ENCODE data around the gene RMDN2. TPM values are rescaled to one million over a fixed set of nuclear protein-coding genes. Genes with fewer than 3 reads are reported as not detected.

The RMDN2 gene
- total RNA-seq, 5 donors from 2014 or later (not counting 1 experiment from before 2014, with no cell fraction given) = 2.4 to 5.0 (median 3.5) TPM

- POLR2A ChIA-PET = no interaction called here
Measured at GRCh38 chr2:38060236-38061018, 135.3 kb downstream of the RMDN2 start.

GRCh38 chr2:38064801-38065501 lies 139.9 kb downstream of the RMDN2 start:
- ATAC-seq (replicated peaks in 1 of 4) = no peak
- DNase-seq = no peak
- peaks cover 3 to 4% of the 10 kb centered on the region in 2 experiments for H3K27me3 ChIP-seq (replicated peaks in 1 of 2; ENCODE audit: control insufficient read depth in 2 of 2, extremely low read depth in 1 of 2, insufficient read depth in 2 of 2, low read length in 1 of 2)
- Mint-ChIP-seq H3K27ac (no peak overlapping the region), H3K4me3 (no peak overlapping the region), H3K36me3 (no peaks in the 10 kb centered on the region), H3K9me3 (no peaks in the 10 kb centered on the region), H3K27me3 (peaks cover 7 to 8% of the 10 kb centered on the region in 2 donors), H3K4me1 (no peaks in the 10 kb centered on the region)
- H3K4me1 ChIP-seq (ENCODE audit: control insufficient read depth in 1 of 2, extremely low read depth in 1 of 2, insufficient read depth in 2 of 2, low read length in 2 of 2) = no peaks in the 10 kb centered on the region
- H3K27ac ChIP-seq (ENCODE audit: low read length) = no peak overlapping the region
- WGBS (ENCODE audit: insufficient coverage) = 80% methylated on average over 2 of the region's 5 CpGs
- no peaks in the 10 kb centered on the region for H3K9me3 ChIP-seq
- CTCF ChIA-PET = no interaction called here
- POLR2A ChIA-PET = no interaction called here
- H3K4me3 ChIP-seq (ENCODE audit: control insufficient read depth in 1 of 2, extremely low read depth in 1 of 2, low read length in 1 of 2) = no peak overlapping the region
- H3K36me3 ChIP-seq (ENCODE audit: control insufficient read depth in 2 of 2, extremely low read depth in 1 of 2, insufficient read depth in 1 of 2, low read length in 1 of 2) = no peaks in the 10 kb centered on the region

More at GRCh38 chr2:38060236-38061018, 135.3 kb downstream of the RMDN2 start:
- Histone ChIP-seq H3K27ac (ENCODE audit: low read length) (no peak overlapping the region), H3K4me1 (ENCODE audit: control insufficient read depth in 1 of 2, extremely low read depth in 1 of 2, insufficient read depth in 2 of 2, low read length in 2 of 2) (no peaks in the 10 kb centered on the region), H3K4me3 (ENCODE audit: control insufficient read depth in 1 of 2, extremely low read depth in 1 of 2, low read length in 1 of 2) (no peak overlapping the region), H3K27me3 (replicated peaks in 1 of 2; ENCODE audit: control insufficient read depth in 2 of 2, extremely low read depth in 1 of 2, insufficient read depth in 2 of 2, low read length in 1 of 2) (peaks cover 2 to 3% of the 10 kb centered on the region in 2 experiments), H3K9me3 (no peaks in the 10 kb centered on the region), H3K36me3 (ENCODE audit: control insufficient read depth in 2 of 2, extremely low read depth in 1 of 2, insufficient read depth in 1 of 2, low read length in 1 of 2) (no peaks in the 10 kb centered on the region)
- ATAC-seq (replicated peaks in 1 of 4) (no peak), DNase-seq (no peak)
- WGBS (ENCODE audit: insufficient coverage) = 66% methylated on average over 2 of the region's 5 CpGs
- peaks cover 11 to 22% of the 10 kb centered on the region in 2 donors for H3K27me3 Mint-ChIP-seq
- H3K4me1 Mint-ChIP-seq = peaks cover 2 to 7% (median 6%) of the 10 kb centered on the region in 3 donors
- CTCF ChIA-PET = no interaction called here
- no peak overlapping the region for H3K4me3 Mint-ChIP-seq
- no peaks in the 10 kb centered on the region for H3K9me3 Mint-ChIP-seq
- no peaks in the 10 kb centered on the region for H3K36me3 Mint-ChIP-seq
- H3K27ac Mint-ChIP-seq = no peak overlapping the region

- CTCF ChIA-PET = no interaction called here
Measured at GRCh38 chr2:38065502-38066135, 140.5 kb downstream of the RMDN2 start.

GRCh38 chr2:38066421-38067115 lies 141.5 kb downstream of the RMDN2 start:
- no peak for DNase-seq
- Mint-ChIP-seq H3K27me3 (peaks cover 12% of the 10 kb centered on the region in 2 donors), H3K4me3 (no peak overlapping the region), H3K9me3 (no peaks in the 10 kb centered on the region), H3K4me1 (no peaks in the 10 kb centered on the region), H3K36me3 (no peaks in the 10 kb centered on the region), H3K27ac (no peak overlapping the region)
- Histone ChIP-seq H3K36me3 (ENCODE audit: control insufficient read depth in 2 of 2, extremely low read depth in 1 of 2, insufficient read depth in 1 of 2, low read length in 1 of 2) (no peaks in the 10 kb centered on the region), H3K27me3 (replicated peaks in 1 of 2; ENCODE audit: control insufficient read depth in 2 of 2, extremely low read depth in 1 of 2, insufficient read depth in 2 of 2, low read length in 1 of 2) (peaks cover 8 to 9% of the 10 kb centered on the region in 2 experiments), H3K4me3 (ENCODE audit: control insufficient read depth in 1 of 2, extremely low read depth in 1 of 2, low read length in 1 of 2) (no peak overlapping the region), H3K27ac (ENCODE audit: low read length) (no peak overlapping the region), H3K4me1 (ENCODE audit: control insufficient read depth in 1 of 2, extremely low read depth in 1 of 2, insufficient read depth in 2 of 2, low read length in 2 of 2) (no peaks in the 10 kb centered on the region), H3K9me3 (no peaks in the 10 kb centered on the region)
- no CpG with 5 or more reads among the region's 6 CpGs for WGBS (ENCODE audit: insufficient coverage)
- no peak for ATAC-seq (replicated peaks in 1 of 4)
- POLR2A ChIA-PET = no interaction called here
- CTCF ChIA-PET = no interaction called here

More at GRCh38 chr2:38065502-38066135, 140.5 kb downstream of the RMDN2 start:
- no peaks in the 10 kb centered on the region for H3K4me1 ChIP-seq (ENCODE audit: control insufficient read depth in 1 of 2, extremely low read depth in 1 of 2, insufficient read depth in 2 of 2, low read length in 2 of 2)
- H3K27me3 Mint-ChIP-seq = peaks cover 7 to 8% of the 10 kb centered on the region in 2 donors
- no peaks in the 10 kb centered on the region for H3K36me3 Mint-ChIP-seq
- no peak overlapping the region for H3K4me3 ChIP-seq (ENCODE audit: control insufficient read depth in 1 of 2, extremely low read depth in 1 of 2, low read length in 1 of 2)
- DNase-seq = no peak
- H3K27ac Mint-ChIP-seq = no peak overlapping the region
- no peaks in the 10 kb centered on the region for H3K9me3 Mint-ChIP-seq
- peaks cover 4 to 7% of the 10 kb centered on the region in 2 experiments for H3K27me3 ChIP-seq (replicated peaks in 1 of 2; ENCODE audit: control insufficient read depth in 2 of 2, extremely low read depth in 1 of 2, insufficient read depth in 2 of 2, low read length in 1 of 2)
- H3K27ac ChIP-seq (ENCODE audit: low read length) = no peak overlapping the region
- ATAC-seq (replicated peaks in 1 of 4) = no peak
- POLR2A ChIA-PET = no interaction called here
- H3K36me3 ChIP-seq (ENCODE audit: control insufficient read depth in 2 of 2, extremely low read depth in 1 of 2, insufficient read depth in 1 of 2, low read length in 1 of 2) = no peaks in the 10 kb centered on the region
- H3K4me3 Mint-ChIP-seq = no peak overlapping the region
- no peaks in the 10 kb centered on the region for H3K9me3 ChIP-seq
- no peaks in the 10 kb centered on the region for H3K4me1 Mint-ChIP-seq
- 88% methylated on average over 1 of the region's 6 CpGs for WGBS (ENCODE audit: insufficient coverage)

Other genes starting within 250 kb of the RMDN2 start
- under 1 TPM in 3 of 5 donors, not detected in 2; 0.66 to 0.85 (median 0.76) TPM for gene CYP1B1, start 150.9 kb downstream of the RMDN2 start, total RNA-seq

Measured in T-cell (primary cell).